H1 (cell line): ENCODE results near the gene PACS1. TPM values are rescaled to one million over a fixed set of nuclear protein-coding genes. Genes with fewer than 3 reads are reported as not detected.

Experiments used
- CTCF ChIA-PET: fragments of 300-600 bp; sonication (Branson Sonifier 250); formaldehyde crosslinking; loops from one replicate; lab custom pipeline; 2021; ENCODE audit not compliant: partially characterized antibody; lab: Charles Lee
- POLR2A ChIA-PET: fragments of 300-600 bp; sonication (Branson Sonifier 250); formaldehyde crosslinking; loops from one replicate; lab custom pipeline; 2021; ENCODE audit warnings: inconsistent platforms; ENCODE audit not compliant: partially characterized antibody; lab: Charles Lee
- DNase-seq, 2 experiments: peaks; one replicate each; pipeline versions ENCODE4 v3.0.0 to v3.0.0-alpha.2; 2010 to 2022; ENCODE audit warnings: low spot score in 2 of 2, low read depth in 1 of 2, mixed read lengths in 1 of 2
- FAIRE-seq: peaks from 2 replicates; lab custom pipeline; 2011; peaks lifted over from hg19 to GRCh38; lab: Jason Lieb, UNC
- H2AFZ ChIP-seq: 2 replicates; pipeline ENCODE4 v1.8.1; 2012; ENCODE audit warnings: low read length, inconsistent platforms
- H2AK5ac ChIP-seq: 2 replicates; pipeline ENCODE4 v1.6.1; 2013; ENCODE audit warnings: low read depth, low read length
- H2BK120ac ChIP-seq: replicated peaks from 2 replicates; pipeline ENCODE3; 2013; ENCODE audit warnings: low read depth, low read length, inconsistent platforms
- H2BK12ac ChIP-seq: 2 replicates; pipeline ENCODE4 v1.6.1; 2013; ENCODE audit warnings: low read depth, low read length
- H2BK15ac ChIP-seq: 2 replicates; pipeline ENCODE4 v1.6.1; 2013; ENCODE audit warnings: low read length
- H2BK20ac ChIP-seq: 2 replicates; pipeline ENCODE4 v1.6.1; 2013; ENCODE audit warnings: low read length
- H2BK5ac ChIP-seq: 2 replicates; pipeline ENCODE4 v1.6.1; 2013; ENCODE audit warnings: low read depth, low read length
- H3K14ac ChIP-seq: 2 replicates; pipeline ENCODE4 v1.6.1; 2013; ENCODE audit warnings: inconsistent platforms; ENCODE audit not compliant: insufficient read length
- H3K18ac ChIP-seq: 2 replicates; pipeline ENCODE4 v1.6.1; 2013; ENCODE audit warnings: low read length; ENCODE audit errors: extremely low read depth
- H3K23ac ChIP-seq: 2 replicates; pipeline ENCODE4 v1.6.1; 2013; ENCODE audit warnings: inconsistent platforms; ENCODE audit not compliant: insufficient read length
- H3K23me2 ChIP-seq: 2 replicates; pipeline ENCODE4 v1.6.1; 2013; ENCODE audit warnings: low read depth, low read length
- H3K27ac ChIP-seq: 2 replicates; pipeline ENCODE4 v1.6.1; 2011; ENCODE audit warnings: low read depth, low read length, inconsistent platforms
- H3K27me3 ChIP-seq, 4 experiments: replicated peaks in 1 of 4; 1 replicate in 1 of 4; 2 replicates in 3 of 4; pipeline versions ENCODE4 v1.6.1 to v1.8.1; 2011 to 2013; ENCODE audit warnings: low read length in 3 of 4, mild to moderate bottlenecking in 3 of 4, inconsistent platforms in 2 of 4, mixed read lengths in 2 of 4, moderate library complexity in 1 of 4; ENCODE audit not compliant: control insufficient read depth in 3 of 4, insufficient read depth in 3 of 4; ENCODE audit errors: extremely low read depth in 1 of 4
- H3K36me3 ChIP-seq, 4 experiments: 2 replicates each; pipeline versions ENCODE4 v1.6.1 to v1.8.1; 2011 to 2013; ENCODE audit warnings: mild to moderate bottlenecking in 4 of 4, low read length in 3 of 4, moderate library complexity in 2 of 4, control low read depth in 1 of 4, inconsistent platforms in 1 of 4; ENCODE audit not compliant: insufficient read depth in 4 of 4, control insufficient read depth in 2 of 4
- H3K4ac ChIP-seq: replicated peaks from 2 replicates; pipeline ENCODE3; 2013; ENCODE audit warnings: low read length, low read depth, mixed read lengths, inconsistent platforms; ENCODE audit not compliant: insufficient read length
- H3K4me1 ChIP-seq, 4 experiments: replicated peaks in 1 of 4; 1 replicate in 1 of 4; 2 replicates in 3 of 4; pipeline versions ENCODE4 v1.6.1 to v1.8.1; 2011 to 2013; ENCODE audit warnings: low read length in 3 of 4, inconsistent platforms in 2 of 4, mixed read lengths in 1 of 4; ENCODE audit not compliant: insufficient read depth in 4 of 4, control insufficient read depth in 3 of 4
- H3K4me2 ChIP-seq, 2 experiments: 2 replicates each; pipeline versions ENCODE4 v1.6.1 to v1.8.1; 2011 to 2013; ENCODE audit warnings: low read depth in 2 of 2, low read length in 2 of 2, control low read depth in 1 of 2, inconsistent platforms in 1 of 2, mild to moderate bottlenecking in 1 of 2; ENCODE audit not compliant: insufficient read depth in 1 of 2
- H3K4me3 ChIP-seq, 4 experiments: fragments of 200-600, 300-600 bp in 1 of 4; sonication (generic), shearing (Covaris generic), sonication (Bioruptor Twin) in 1 of 4; 2 replicates each; pipeline versions ENCODE4 v1.5.1 to v1.8.1; 2011 to 2016; ENCODE audit warnings: low read length in 4 of 4, low read depth in 3 of 4, control low read depth in 2 of 4, inconsistent platforms in 2 of 4, mild to moderate bottlenecking in 2 of 4, mixed read lengths in 1 of 4, moderate library complexity in 1 of 4; ENCODE audit not compliant: insufficient read depth in 2 of 4; ENCODE audit errors: extremely low read depth in 1 of 4
- H3K56ac ChIP-seq: replicated peaks from 2 replicates; pipeline ENCODE3; 2013; ENCODE audit warnings: low read depth, mild to moderate bottlenecking, mixed read lengths, low read length, inconsistent platforms; ENCODE audit not compliant: insufficient read length
- H3K79me1 ChIP-seq: 2 replicates; pipeline ENCODE4 v1.6.1; 2013; ENCODE audit warnings: low read depth, low read length, control low read depth
- H3K79me2 ChIP-seq, 2 experiments: 2 replicates each; pipeline versions ENCODE4 v1.6.1 to v1.8.1; 2012 to 2013; ENCODE audit warnings: low read length in 2 of 2, mild to moderate bottlenecking in 2 of 2, inconsistent platforms in 1 of 2; ENCODE audit not compliant: insufficient read depth in 2 of 2, control insufficient read depth in 1 of 2
- H3K9ac ChIP-seq, 4 experiments: replicated peaks in 1 of 4; 1 replicate in 1 of 4; 2 replicates in 3 of 4; pipeline versions ENCODE4 v1.6.1 to v1.8.1; 2011 to 2013; ENCODE audit warnings: low read depth in 3 of 4, low read length in 3 of 4, control low read depth in 2 of 4, mild to moderate bottlenecking in 2 of 4, moderate library complexity in 2 of 4, inconsistent platforms in 1 of 4; ENCODE audit errors: extremely low read depth in 1 of 4
- H3K9me3 ChIP-seq, 2 experiments: 2 replicates each; pipeline versions ENCODE4 v1.6.1 to v1.8.1; 2012 to 2013; ENCODE audit warnings: mild to moderate bottlenecking in 2 of 2, moderate library complexity in 2 of 2, control low read depth in 1 of 2, inconsistent platforms in 1 of 2, low read depth in 1 of 2, low read length in 1 of 2, mixed read lengths in 1 of 2; ENCODE audit not compliant: insufficient read depth in 2 of 2
- H4K20me1 ChIP-seq, 2 experiments: replicated peaks in 1 of 2; 2 replicates each; pipeline versions ENCODE3 to v1.8.1; 2011 to 2013; ENCODE audit warnings: inconsistent platforms in 2 of 2, low read length in 2 of 2, mild to moderate bottlenecking in 1 of 2; ENCODE audit not compliant: insufficient read depth in 2 of 2, control insufficient read depth in 1 of 2
- H4K5ac ChIP-seq: 2 replicates; pipeline ENCODE4 v1.6.1; 2013; ENCODE audit warnings: low read length, low read depth, mixed read lengths, inconsistent platforms; ENCODE audit not compliant: insufficient read length
- H4K8ac ChIP-seq: 2 replicates; pipeline ENCODE4 v1.8.0; 2013; ENCODE audit warnings: mild to moderate bottlenecking, moderate library complexity, low read length, inconsistent platforms; ENCODE audit not compliant: insufficient read depth; ENCODE audit errors: extremely low read depth
- H4K91ac ChIP-seq: replicated peaks from 2 replicates; pipeline ENCODE3; 2013; ENCODE audit warnings: low read length, mixed read lengths, inconsistent platforms; ENCODE audit not compliant: insufficient read length
- ASH2L ChIP-seq: fragments of 200-600, 300-600 bp; sonication (generic); IDR thresholded peaks from one replicate; pipeline ENCODE4 v1.7.1; 2017; ENCODE audit warnings: low read length
- GTF2F1 ChIP-seq: IDR thresholded peaks from 2 replicates; pipeline ENCODE4 v1.6.1; 2012; ENCODE audit warnings: low read depth, low read length, improper control_type of control experiment, borderline replicate concordance
- RBBP5 ChIP-seq: IDR thresholded peaks from 2 replicates; pipeline ENCODE4 v1.7.1; 2012; ENCODE audit warnings: low read depth, mild to moderate bottlenecking, inconsistent platforms, low read length, moderate library complexity, borderline replicate concordance
- SIN3A ChIP-seq, 2 experiments: IDR thresholded peaks in 1 of 2; conservative IDR thresholded peaks in 1 of 2; 2 replicates each; pipeline ENCODE4 v1.6.1; 2011 to 2012; ENCODE audit warnings: low read length in 2 of 2, improper control_type of control experiment in 1 of 2, low read depth in 1 of 2, mild to moderate bottlenecking in 1 of 2
- TEAD4 ChIP-seq: IDR thresholded peaks from 2 replicates; pipeline ENCODE4 v1.6.1; 2012; ENCODE audit warnings: low read depth, low read length, inconsistent platforms, mixed read lengths
- WGBS, 2 experiments: shearing (Covaris generic) in 1 of 2; methylation state at CpG; one replicate each; pipeline versions ENCODE4 v1.1.6 to v1.1.7; 2013 to 2015; ENCODE audit warnings: low lambda C conversion rate in 2 of 2, mixed read lengths in 2 of 2, inconsistent platforms in 1 of 2, low coverage in 1 of 2, missing lambda C conversion rate in 1 of 2; ENCODE audit not compliant: insufficient replicate concordance in 2 of 2, insufficient coverage in 1 of 2, insufficient read length in 1 of 2; ENCODE audit errors: extremely low coverage in 1 of 2, missing lambda C conversion rate in 1 of 2; 5-methylcytosine and 5-hydroxymethylcytosine counted together
- polyA plus RNA-seq, 7 experiments: library from polyadenylated mRNA; depleted of rRNA in 3 of 7; stranded (reverse) in 5 of 7; unstranded in 2 of 7; fragments of >200 nt in 5 of 7; fragments of 200-250 nt in 2 of 7; gene quantifications; 1 replicate in 5 of 7; 2 replicates in 1 of 7; 4 replicates in 1 of 7; pipeline versions ENCODE4 v1.2.1 to v1.2.3, GENCODE V29; 2011 to 2013; ENCODE audit warnings: missing spikeins in 2 of 7, mixed read lengths in 2 of 7
- total RNA-seq: library from RNA; stranded (reverse); fragmentation: NEBNext Ultra II Directional; extraction: Animal tissue kit (Norgen Biotek cat#: 25700); gene quantifications from 2 replicates; pipeline ENCODE4 v1.2.1, GENCODE V29; 2021

The PACS1 gene
- total and polyA plus RNA-seq, 2 of the 8 experiments (the other 6 are each of a cell fraction or from before 2014, with no cell fraction given) = 11.5 to 36.0 TPM

DNA sequence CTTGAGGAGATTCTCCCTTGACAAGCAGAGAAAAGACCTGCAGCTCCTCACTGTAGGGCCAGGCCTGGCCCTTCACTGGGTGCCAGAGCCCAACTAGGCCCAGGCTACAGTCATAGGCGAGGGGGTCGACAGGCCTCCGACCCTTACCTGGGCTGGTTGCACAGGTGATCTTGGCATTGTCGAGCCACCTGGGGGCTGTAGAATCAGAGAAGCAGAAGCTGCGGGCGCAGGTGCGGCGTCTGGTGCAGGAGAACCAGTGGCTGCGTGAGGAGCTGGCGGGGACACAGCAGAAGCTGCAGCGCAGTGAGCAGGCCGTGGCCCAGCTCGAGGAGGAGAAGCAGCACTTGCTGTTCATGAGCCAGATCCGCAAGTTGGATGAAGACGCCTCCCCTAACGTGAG lies 191.5 kb downstream of the PACS1 start:
- no peak overlapping the region for H4K5ac ChIP-seq
- peaks cover 0 to 5% (median 3%) of the 10 kb centered on the region in 4 experiments; a peak in 5 of 7 replicates for H3K4me1 ChIP-seq
- H2BK120ac ChIP-seq = no peak overlapping the region
- ChIA-PET CTCF (interaction anchor here (0.9 to 2.8 kb wide), 6 partner anchors 9 to 34 kb away, joined by 3 to 7 read pairs (median 4); no protein-coding TSS in a partner anchor), POLR2A (interaction anchor here (0.8 to 2.1 kb wide), 4 partner anchors 8 to 16 kb away, joined by 3 to 7 read pairs (median 4); partner anchors contain the start of gene CNIH2)
- H3K23me2 ChIP-seq = peaks cover 10% of the 10 kb centered on the region
- 93% methylated on average over 16 of the region's 16 CpGs; no CpG with 5 or more reads in 1 of the 2 experiments for WGBS, 2 experiments
- H2BK15ac ChIP-seq = no peak overlapping the region
- no peak overlapping the region for H3K4me3 ChIP-seq
- no peak overlapping the region for H2AK5ac ChIP-seq
- no peak overlapping the region for H2BK20ac ChIP-seq
- no peak overlapping the region for H3K4ac ChIP-seq
- peaks cover 14 to 27% (median 20%) of the 10 kb centered on the region in 4 experiments; a peak in 7 of 8 replicates for H3K36me3 ChIP-seq
- H3K23ac ChIP-seq = no peak overlapping the region
- H3K18ac ChIP-seq = no peak overlapping the region
- DNase-seq (no peak), FAIRE-seq (no peak)
- H3K79me1 ChIP-seq = no peaks in the 10 kb centered on the region; the same call in 1 of the 2 replicates
- H3K27ac ChIP-seq = no peak overlapping the region
- no peaks in the 10 kb centered on the region for H3K9me3 ChIP-seq
- H2AFZ ChIP-seq = no peak overlapping the region
- H3K27me3 ChIP-seq = 0 out of 7 replicates have a peak, but pooled peaks cover 0 to 2% (median 0%) of the 10 kb centered on the region in 4 experiments
- H3K56ac ChIP-seq = no peak overlapping the region
- no peak overlapping the region for H2BK12ac ChIP-seq
- H4K8ac ChIP-seq = no peak overlapping the region
- H3K4me2 ChIP-seq = no peak overlapping the region
- H3K9ac ChIP-seq = no peak overlapping the region
- H2BK5ac ChIP-seq = no peak overlapping the region; the same call in 1 of the 2 replicates
- H3K79me2 ChIP-seq = peaks cover 0 to 5% of the 10 kb centered on the region in 2 experiments; a peak in 1 of 4 replicates
- peaks cover 10 to 29% of the 10 kb centered on the region in 2 experiments for H4K20me1 ChIP-seq
- no peak overlapping the region for H3K14ac ChIP-seq
- no peak overlapping the region for H4K91ac ChIP-seq
- no peak for TF ChIP-seq RBBP5
- no peak for TF ChIP-seq ASH2L
- TF ChIP-seq TEAD4 = no peak
- no peak for TF ChIP-seq GTF2F1
- no peak for TF ChIP-seq SIN3A (conservative IDR thresholded peaks at IDR 0.05 in 1 of 2, IDR thresholded peaks at IDR 0.05 in 1 of 2; ENCODE audit: low read depth in 1 of 2, low read length in 2 of 2)
